ENCODE measurements around the gene LARGE1.

LARGE1 gene

GRCh38 chr22:33895444-33895843 lies 24.8 kb downstream of the LARGE1 start:
- DNase-seq = no peak
- Histone ChIP-seq H3K9me3 (ENCODE audit: control extremely low read depth in 1 of 5, control insufficient read depth in 4 of 5, insufficient read depth in 2 of 5, low read depth in 1 of 5, low read length in 4 of 5) (peaks cover 0 to 10% (median 3%) of the 10 kb centered on the region in 5 experiments), H3K4me1 (ENCODE audit: control extremely low read depth in 1 of 4, control insufficient read depth in 4 of 4, insufficient read depth in 4 of 4, low read length in 3 of 4) (no peaks in the 10 kb centered on the region), H3K36me3 (ENCODE audit: control insufficient read depth in 4 of 4, insufficient read depth in 4 of 4, low read length in 3 of 4) (no peaks in the 10 kb centered on the region), H3K4me3 (ENCODE audit: control insufficient read depth in 1 of 7, extremely low read depth in 1 of 7, insufficient read depth in 4 of 7, low read depth in 2 of 7, low read length in 6 of 7) (no peak overlapping the region), H3K27me3 (replicated peaks in 2 of 5; ENCODE audit: control insufficient read depth in 4 of 5, insufficient read depth in 5 of 5, low read length in 4 of 5) (no peaks in the 10 kb centered on the region), H3K27ac (ENCODE audit: insufficient read depth in 1 of 2, low read depth in 1 of 2, low read length in 2 of 2, poor library complexity in 1 of 2, severe bottlenecking in 2 of 2) (no peak overlapping the region)
- 100% methylated on average over 1 of the region's 2 CpGs for WGBS (ENCODE audit: insufficient coverage)
- CTCF ChIA-PET = no interaction called here
- POLR2A ChIA-PET = no interaction called here

DNA sequence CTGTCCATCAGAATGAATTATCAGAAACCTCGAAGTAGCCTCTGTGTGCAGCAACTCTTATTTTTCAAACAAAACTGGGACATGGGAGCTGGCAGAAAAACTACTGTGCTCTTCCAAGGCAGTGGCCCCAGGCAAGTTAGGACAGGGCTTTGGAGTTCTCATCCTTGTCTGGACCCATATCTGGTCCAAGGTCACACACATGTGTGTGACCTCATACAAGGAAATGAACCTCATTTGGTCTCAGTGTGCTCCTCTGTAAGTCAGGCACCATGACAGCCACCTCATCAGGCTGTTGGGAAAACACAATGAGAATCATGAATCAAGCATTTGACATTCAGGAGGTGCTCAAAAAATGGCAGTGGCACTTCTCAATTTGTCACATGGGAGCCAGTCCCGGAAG lies 25.8 kb downstream of the LARGE1 start:
- ChIA-PET POLR2A (no interaction called here), CTCF (no interaction called here)
- H3K9me3 ChIP-seq (ENCODE audit: control extremely low read depth in 1 of 5, control insufficient read depth in 4 of 5, insufficient read depth in 2 of 5, low read depth in 1 of 5, low read length in 4 of 5) = peaks cover 0 to 10% (median 3%) of the 10 kb centered on the region in 5 experiments
- no peak overlapping the region for H3K27ac ChIP-seq (ENCODE audit: insufficient read depth in 1 of 2, low read depth in 1 of 2, low read length in 2 of 2, poor library complexity in 1 of 2, severe bottlenecking in 2 of 2)
- no peak overlapping the region for H3K4me3 ChIP-seq (ENCODE audit: control insufficient read depth in 1 of 7, extremely low read depth in 1 of 7, insufficient read depth in 4 of 7, low read depth in 2 of 7, low read length in 6 of 7)
- WGBS (ENCODE audit: insufficient coverage) = 100% methylated on average over 2 of the region's 2 CpGs
- DNase-seq = no peak
- H3K27me3 ChIP-seq (replicated peaks in 2 of 5; ENCODE audit: control insufficient read depth in 4 of 5, insufficient read depth in 5 of 5, low read length in 4 of 5) = peaks cover 0 to 2% (median 0%) of the 10 kb centered on the region in 5 experiments
- no peaks in the 10 kb centered on the region for H3K36me3 ChIP-seq (ENCODE audit: control insufficient read depth in 4 of 4, insufficient read depth in 4 of 4, low read length in 3 of 4)
- no peaks in the 10 kb centered on the region for H3K4me1 ChIP-seq (ENCODE audit: control extremely low read depth in 1 of 4, control insufficient read depth in 4 of 4, insufficient read depth in 4 of 4, low read length in 3 of 4)

DNA sequence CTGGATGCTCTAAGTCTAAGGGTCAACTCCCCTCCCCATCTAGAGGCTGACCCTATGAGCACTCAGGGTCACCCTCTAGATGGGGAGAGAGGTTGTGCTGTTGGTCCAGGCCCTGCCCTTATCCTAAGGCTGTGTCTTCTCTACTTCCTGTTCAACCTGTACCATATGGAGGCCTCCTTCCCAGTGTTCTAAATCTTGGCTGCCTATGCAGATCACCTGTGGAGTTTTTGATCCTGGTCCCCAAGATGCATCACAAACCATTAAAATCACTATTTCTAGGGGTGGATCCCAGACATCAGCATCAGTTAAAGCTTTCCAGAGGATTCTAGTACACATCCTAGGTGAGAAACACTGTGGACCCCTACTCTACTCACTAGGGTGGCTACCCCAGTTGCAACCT lies 26.2 kb downstream of the LARGE1 start:
- POLR2A ChIA-PET = no interaction called here
- Histone ChIP-seq H3K9me3 (ENCODE audit: control extremely low read depth in 1 of 5, control insufficient read depth in 4 of 5, insufficient read depth in 2 of 5, low read depth in 1 of 5, low read length in 4 of 5) (peaks cover 0 to 10% (median 3%) of the 10 kb centered on the region in 5 experiments), H3K36me3 (ENCODE audit: control insufficient read depth in 4 of 4, insufficient read depth in 4 of 4, low read length in 3 of 4) (no peaks in the 10 kb centered on the region), H3K4me1 (ENCODE audit: control extremely low read depth in 1 of 4, control insufficient read depth in 4 of 4, insufficient read depth in 4 of 4, low read length in 3 of 4) (no peaks in the 10 kb centered on the region), H3K27ac (ENCODE audit: insufficient read depth in 1 of 2, low read depth in 1 of 2, low read length in 2 of 2, poor library complexity in 1 of 2, severe bottlenecking in 2 of 2) (no peak overlapping the region), H3K4me3 (ENCODE audit: control insufficient read depth in 1 of 7, extremely low read depth in 1 of 7, insufficient read depth in 4 of 7, low read depth in 2 of 7, low read length in 6 of 7) (no peak overlapping the region), H3K27me3 (replicated peaks in 2 of 5; ENCODE audit: control insufficient read depth in 4 of 5, insufficient read depth in 5 of 5, low read length in 4 of 5) (peaks cover 0 to 2% (median 0%) of the 10 kb centered on the region in 5 experiments)
- no peak for DNase-seq
- CTCF ChIA-PET = no interaction called here

DNA sequence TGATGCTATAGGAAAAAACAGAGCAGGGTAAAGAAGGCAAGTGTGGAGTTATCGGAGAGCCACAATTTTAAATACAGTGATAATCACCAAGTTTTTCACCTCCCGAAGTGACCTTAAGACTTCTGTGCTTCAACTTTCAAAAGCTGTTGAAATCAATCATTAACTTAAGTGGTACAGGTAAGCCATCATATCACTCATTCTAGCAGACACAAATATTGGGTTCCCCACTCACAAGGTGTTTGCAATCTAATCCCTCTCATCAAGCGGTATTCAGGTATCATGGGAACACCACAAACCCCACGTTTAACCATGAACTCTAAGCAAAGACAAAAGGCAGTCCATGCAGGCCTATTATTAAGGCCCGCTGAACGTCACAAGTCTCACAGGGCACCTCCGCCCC lies 26.8 kb downstream of the LARGE1 start:
- Histone ChIP-seq H3K4me1 (ENCODE audit: control extremely low read depth in 1 of 4, control insufficient read depth in 4 of 4, insufficient read depth in 4 of 4, low read length in 3 of 4) (no peaks in the 10 kb centered on the region), H3K27me3 (replicated peaks in 2 of 5; ENCODE audit: control insufficient read depth in 4 of 5, insufficient read depth in 5 of 5, low read length in 4 of 5) (peaks cover 0 to 2% (median 0%) of the 10 kb centered on the region in 5 experiments), H3K9me3 (ENCODE audit: control extremely low read depth in 1 of 5, control insufficient read depth in 4 of 5, insufficient read depth in 2 of 5, low read depth in 1 of 5, low read length in 4 of 5) (peaks cover 0 to 10% (median 3%) of the 10 kb centered on the region in 5 experiments), H3K27ac (ENCODE audit: insufficient read depth in 1 of 2, low read depth in 1 of 2, low read length in 2 of 2, poor library complexity in 1 of 2, severe bottlenecking in 2 of 2) (no peak overlapping the region), H3K36me3 (ENCODE audit: control insufficient read depth in 4 of 4, insufficient read depth in 4 of 4, low read length in 3 of 4) (no peaks in the 10 kb centered on the region), H3K4me3 (ENCODE audit: control insufficient read depth in 1 of 7, extremely low read depth in 1 of 7, insufficient read depth in 4 of 7, low read depth in 2 of 7, low read length in 6 of 7) (no peak overlapping the region)
- CTCF ChIA-PET = no interaction called here
- POLR2A ChIA-PET = no interaction called here
- 96% methylated on average over 7 of the region's 7 CpGs for WGBS (ENCODE audit: insufficient coverage)
- no peak for DNase-seq

DNA sequence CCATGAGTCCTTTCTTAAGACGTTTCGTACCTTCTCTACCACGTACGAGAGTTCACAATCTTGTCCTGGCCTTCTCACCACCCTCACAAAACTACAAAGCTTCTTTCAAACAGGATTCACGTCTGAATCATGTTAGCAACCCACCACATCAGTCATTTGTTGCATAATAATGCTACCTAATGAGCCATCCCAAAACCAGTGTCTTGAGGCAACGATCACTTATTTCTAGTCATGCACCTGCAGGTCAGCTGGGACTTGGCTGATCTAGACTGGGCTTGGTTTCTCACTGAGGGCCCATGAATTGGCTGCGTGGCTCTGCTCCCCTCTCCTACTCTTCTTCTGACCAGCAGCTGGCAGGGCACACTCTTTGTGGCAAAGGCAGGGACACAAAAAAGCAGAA lies 28.3 kb downstream of the LARGE1 start:
- Histone ChIP-seq H3K27me3 (replicated peaks in 2 of 5; ENCODE audit: control insufficient read depth in 4 of 5, insufficient read depth in 5 of 5, low read length in 4 of 5) (peaks cover 0 to 2% (median 0%) of the 10 kb centered on the region in 5 experiments), H3K4me1 (ENCODE audit: control extremely low read depth in 1 of 4, control insufficient read depth in 4 of 4, insufficient read depth in 4 of 4, low read length in 3 of 4) (no peaks in the 10 kb centered on the region), H3K9me3 (ENCODE audit: control extremely low read depth in 1 of 5, control insufficient read depth in 4 of 5, insufficient read depth in 2 of 5, low read depth in 1 of 5, low read length in 4 of 5) (peaks cover 0 to 10% (median 3%) of the 10 kb centered on the region in 5 experiments), H3K4me3 (ENCODE audit: control insufficient read depth in 1 of 7, extremely low read depth in 1 of 7, insufficient read depth in 4 of 7, low read depth in 2 of 7, low read length in 6 of 7) (no peak overlapping the region), H3K36me3 (ENCODE audit: control insufficient read depth in 4 of 4, insufficient read depth in 4 of 4, low read length in 3 of 4) (no peaks in the 10 kb centered on the region), H3K27ac (ENCODE audit: insufficient read depth in 1 of 2, low read depth in 1 of 2, low read length in 2 of 2, poor library complexity in 1 of 2, severe bottlenecking in 2 of 2) (no peak overlapping the region)
- WGBS (ENCODE audit: insufficient coverage) = 94% methylated on average over 7 of the region's 7 CpGs
- POLR2A ChIA-PET = no interaction called here
- no peak for DNase-seq
- CTCF ChIA-PET = no interaction called here

DNA sequence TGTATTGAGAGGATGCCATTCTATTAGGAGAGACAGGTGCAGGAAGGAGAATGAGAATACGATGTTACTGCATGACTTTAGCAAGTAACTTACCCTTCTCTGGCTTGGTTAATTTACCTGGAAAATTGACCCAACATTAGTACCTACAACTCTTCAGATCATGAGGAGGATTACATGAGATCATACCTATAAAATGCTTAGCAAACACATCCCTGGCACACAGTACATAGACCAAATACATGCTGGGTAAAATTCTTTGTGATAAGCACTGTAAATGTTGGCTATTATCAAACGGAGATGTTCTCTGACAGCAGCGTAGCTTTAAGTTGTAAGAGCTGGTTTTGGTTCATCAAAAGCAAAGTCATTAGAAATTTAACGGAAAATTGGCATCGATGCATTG lies 28.8 kb downstream of the LARGE1 start:
- no peaks in the 10 kb centered on the region for H3K4me1 ChIP-seq (ENCODE audit: control extremely low read depth in 1 of 4, control insufficient read depth in 4 of 4, insufficient read depth in 4 of 4, low read length in 3 of 4)
- CTCF ChIA-PET = no interaction called here
- peaks cover 0 to 2% (median 0%) of the 10 kb centered on the region in 5 experiments for H3K27me3 ChIP-seq (replicated peaks in 2 of 5; ENCODE audit: control insufficient read depth in 4 of 5, insufficient read depth in 5 of 5, low read length in 4 of 5)
- H3K27ac ChIP-seq (ENCODE audit: insufficient read depth in 1 of 2, low read depth in 1 of 2, low read length in 2 of 2, poor library complexity in 1 of 2, severe bottlenecking in 2 of 2) = no peak overlapping the region
- 75% methylated on average over 4 of the region's 5 CpGs for WGBS (ENCODE audit: insufficient coverage)
- POLR2A ChIA-PET = no interaction called here
- no peaks in the 10 kb centered on the region for H3K36me3 ChIP-seq (ENCODE audit: control insufficient read depth in 4 of 4, insufficient read depth in 4 of 4, low read length in 3 of 4)
- H3K4me3 ChIP-seq (ENCODE audit: control insufficient read depth in 1 of 7, extremely low read depth in 1 of 7, insufficient read depth in 4 of 7, low read depth in 2 of 7, low read length in 6 of 7) = no peak overlapping the region
- H3K9me3 ChIP-seq (ENCODE audit: control extremely low read depth in 1 of 5, control insufficient read depth in 4 of 5, insufficient read depth in 2 of 5, low read depth in 1 of 5, low read length in 4 of 5) = peaks cover 0 to 10% (median 3%) of the 10 kb centered on the region in 5 experiments
- no peak for DNase-seq

- Histone ChIP-seq H3K36me3 (ENCODE audit: control insufficient read depth in 4 of 4, insufficient read depth in 4 of 4, low read length in 3 of 4) (no peaks in the 10 kb centered on the region), H3K4me1 (ENCODE audit: control extremely low read depth in 1 of 4, control insufficient read depth in 4 of 4, insufficient read depth in 4 of 4, low read length in 3 of 4) (no peaks in the 10 kb centered on the region), H3K27me3 (replicated peaks in 2 of 5; ENCODE audit: control insufficient read depth in 4 of 5, insufficient read depth in 5 of 5, low read length in 4 of 5) (peaks cover 0 to 2% (median 0%) of the 10 kb centered on the region in 5 experiments), H3K27ac (ENCODE audit: insufficient read depth in 1 of 2, low read depth in 1 of 2, low read length in 2 of 2, poor library complexity in 1 of 2, severe bottlenecking in 2 of 2) (no peak overlapping the region), H3K4me3 (ENCODE audit: control insufficient read depth in 1 of 7, extremely low read depth in 1 of 7, insufficient read depth in 4 of 7, low read depth in 2 of 7, low read length in 6 of 7) (no peak overlapping the region), H3K9me3 (ENCODE audit: control extremely low read depth in 1 of 5, control insufficient read depth in 4 of 5, insufficient read depth in 2 of 5, low read depth in 1 of 5, low read length in 4 of 5) (no peaks in the 10 kb centered on the region)
- CTCF ChIA-PET = interaction anchor here (1.1 kb wide), 1 partner anchor 35 kb away, joined by 3 read pairs; no protein-coding TSS in a partner anchor
- DNase-seq = no peak
- 62% methylated on average over 5 of the region's 5 CpGs for WGBS (ENCODE audit: insufficient coverage)
- POLR2A ChIA-PET = no interaction called here
Measured at GRCh38 chr22:33889748-33890147, 30.5 kb downstream of the LARGE1 start.
